Naive thymus-derived CD4-positive, alpha-beta T cell (primary cell): ENCODE measurements around the gene MEF2A. TPM values are rescaled to one million over a fixed set of nuclear protein-coding genes. Genes with fewer than 3 reads are reported as not detected.
A peak's percentile ranks its signal among the peaks of the same experiment; 100 is the strongest.

Experiments used
- ATAC-seq: fragments of 150-1000 bp; cut with Tn5 transposase; 2 replicates; pipeline ENCODE4 v1.10.0; 2021; ENCODE audit warnings: mild to moderate bottlenecking, moderate library complexity
- CTCF ChIA-PET: fragments of 350-600 bp; sonication (Branson Sonifier 250); formaldehyde crosslinking; loops from one replicate; lab custom pipeline; 2021; ENCODE audit warnings: antibody characterized with exemption; lab: Charles Lee
- POLR2A ChIA-PET: fragments of 350-600 bp; sonication (Branson Sonifier 250); formaldehyde crosslinking; loops from one replicate; lab custom pipeline; 2021; ENCODE audit warnings: antibody characterized with exemption, inconsistent platforms; lab: Charles Lee
- DNase-seq, 9 donors: peaks; one replicate each; pipeline versions ENCODE4 v3.0.0 to v3.0.0-alpha.2; 2020 to 2022; ENCODE audit warnings: mixed read lengths in 1 of 9
- H3K27ac ChIP-seq: one replicate; pipeline ENCODE4 v1.7.0; 2013; ENCODE audit warnings: mild to moderate bottlenecking, low read depth, low read length, moderate library complexity
- H3K27me3 ChIP-seq, 2 donors: one replicate each; pipeline ENCODE4 v1.7.0; 2013; ENCODE audit warnings: low read length in 2 of 2, mild to moderate bottlenecking in 2 of 2, moderate library complexity in 2 of 2; ENCODE audit not compliant: control insufficient read depth in 2 of 2, insufficient read depth in 2 of 2
- H3K36me3 ChIP-seq, 3 experiments: 1 replicate in 2 of 3; 2 replicates in 1 of 3; pipeline ENCODE4 v1.7.0; 2013; ENCODE audit warnings: low read length in 3 of 3, mild to moderate bottlenecking in 3 of 3, moderate library complexity in 1 of 3; ENCODE audit not compliant: insufficient read depth in 3 of 3, control insufficient read depth in 2 of 3
- H3K4me1 ChIP-seq, 2 donors: one replicate each; pipeline ENCODE4 v1.7.0; 2013; ENCODE audit warnings: low read length in 2 of 2, mild to moderate bottlenecking in 2 of 2, moderate library complexity in 1 of 2; ENCODE audit not compliant: control insufficient read depth in 2 of 2, insufficient read depth in 2 of 2
- H3K4me3 ChIP-seq: 2 replicates; pipeline ENCODE4 v1.7.0; 2013; ENCODE audit warnings: mild to moderate bottlenecking, low read length
- H3K9me3 ChIP-seq, 3 experiments: 1 replicate in 2 of 3; 2 replicates in 1 of 3; pipeline ENCODE4 v1.7.0; 2013; ENCODE audit warnings: low read length in 3 of 3; ENCODE audit not compliant: control insufficient read depth in 2 of 3
- H3K27ac Mint-ChIP-seq, 9 donors: one replicate each; pipeline ENCODE4 v1.8.0; 2020 to 2022; ENCODE audit warnings: mixed read lengths in 9 of 9, mild to moderate bottlenecking in 8 of 9, moderate library complexity in 5 of 9, inconsistent platforms in 2 of 9
- H3K27me3 Mint-ChIP-seq, 5 donors: one replicate each; pipeline ENCODE4 v1.8.0; 2021 to 2022; ENCODE audit warnings: mixed read lengths in 5 of 5, mild to moderate bottlenecking in 1 of 5
- H3K36me3 Mint-ChIP-seq, 5 donors: one replicate each; pipeline ENCODE4 v1.8.0; 2020 to 2022; ENCODE audit warnings: mixed read lengths in 5 of 5, mild to moderate bottlenecking in 3 of 5, inconsistent platforms in 1 of 5
- H3K4me1 Mint-ChIP-seq, 7 donors: one replicate each; pipeline ENCODE4 v1.8.0; 2020 to 2022; ENCODE audit warnings: mixed read lengths in 7 of 7, mild to moderate bottlenecking in 3 of 7, inconsistent platforms in 1 of 7
- H3K4me3 Mint-ChIP-seq, 10 donors: one replicate each; pipeline ENCODE4 v1.8.0; 2020 to 2022; ENCODE audit warnings: mild to moderate bottlenecking in 10 of 10, mixed read lengths in 10 of 10, moderate library complexity in 6 of 10, inconsistent platforms in 2 of 10
- H3K9me3 Mint-ChIP-seq, 11 donors: one replicate each; pipeline ENCODE4 v1.8.0; 2020 to 2022; ENCODE audit warnings: mixed read lengths in 11 of 11, mild to moderate bottlenecking in 4 of 11, inconsistent platforms in 1 of 11, moderate library complexity in 1 of 11
- intact Hi-C, 2 donors: fragments of 100-400 bp; cut with micrococcal nuclease; formaldehyde crosslinking; loops; one replicate each; pipeline ENCODE4 v1.15.1; 2023
- polyA plus RNA-seq, 2 donors: library from polyadenylated mRNA; unstranded; fragments of 300-500 nt; fragmentation: Illumina TruSeq; gene quantifications; one replicate each; pipeline ENCODE4 v1.2.3, GENCODE V29; 2021
- total RNA-seq, 6 experiments: library from RNA in 5 of 6; stranded (reverse) in 5 of 6; gene quantifications; 1 replicate in 5 of 6; 2 replicates in 1 of 6; pipeline ENCODE4 v1.2.3 and lab custom pipeline; 2021 to 2026

The MEF2A gene
- total and polyA plus RNA-seq, 7 experiments from 2014 or later, result 17.2 to 42.8 (median 34.0) TPM

DNA sequence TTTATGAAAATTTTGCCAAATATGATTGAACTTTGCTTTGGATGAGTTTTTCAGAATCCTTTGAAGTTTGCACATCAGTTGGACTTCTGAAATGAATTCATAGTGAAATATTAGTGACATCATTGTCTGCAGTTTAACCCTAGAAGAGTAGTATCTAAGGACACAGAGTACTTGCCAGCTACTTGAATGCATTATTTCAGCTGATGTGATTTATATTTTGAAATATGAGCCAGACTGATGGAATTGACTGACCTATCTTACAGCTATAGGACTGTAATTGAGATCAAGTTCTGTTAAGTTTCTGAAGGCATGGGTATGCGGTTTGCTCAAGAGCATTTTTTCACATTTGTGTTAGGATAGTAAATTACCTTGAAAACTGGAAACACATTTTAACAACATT, 116.2 kb downstream of the MEF2A start:
- POLR2A ChIA-PET, result interaction anchor here (1.1 to 1.6 kb wide), 4 partner anchors 8 to 117 kb away, joined by 3 to 4 read pairs (median 3); partner anchors contain the start of gene MEF2A
- peaks cover 0 to 21% of the 10 kb centered on the region in 2 donors for H3K4me1 ChIP-seq
- Mint-ChIP-seq H3K4me3 (peak overlapping the region in 2 of 10 donors; percentile 2 to 62), H3K9me3 (peaks cover 0 to 26% (median 8%) of the 10 kb centered on the region in 11 donors), H3K36me3 (peaks cover 9 to 65% (median 51%) of the 10 kb centered on the region in 5 donors), H3K27ac (peak overlapping the region in 8 of 9 donors; percentile 9 to 94 (median 79)), H3K4me1 (peaks cover 19 to 58% (median 47%) of the 10 kb centered on the region in 7 donors), H3K27me3 (no peaks in the 10 kb centered on the region)
- ATAC-seq (no peak), DNase-seq (no peak)
- H3K27me3 ChIP-seq, result no peaks in the 10 kb centered on the region
- H3K9me3 ChIP-seq, result no peaks in the 10 kb centered on the region
- CTCF ChIA-PET, result interaction anchor here (0.6 to 1.3 kb wide), 3 partner anchors 18 to 338 kb away, joined by 3 read pairs; no protein-coding TSS in a partner anchor
- intact Hi-C loops, result loop anchor here (5.0 kb wide), 2 partner anchors 115 to 275 kb away; partner anchors contain the start of gene MEF2A (in 2 of the 2)
- H3K36me3 ChIP-seq, result peaks cover 0 to 15% (median 0%) of the 10 kb centered on the region in 3 experiments
- H3K27ac ChIP-seq, result peak overlapping the region; percentile 57
- no peak overlapping the region for H3K4me3 ChIP-seq

GRCh38 chr15:99682455-99682854, 116.7 kb downstream of the MEF2A start:
- Histone ChIP-seq H3K9me3 (no peaks in the 10 kb centered on the region), H3K27ac (peak overlapping the region; percentile 57), H3K36me3 (peaks cover 0 to 12% (median 0%) of the 10 kb centered on the region in 3 experiments), H3K27me3 (no peaks in the 10 kb centered on the region), H3K4me1 (peaks cover 0 to 21% of the 10 kb centered on the region in 2 donors), H3K4me3 (no peak overlapping the region)
- ChIA-PET CTCF (interaction anchor here (0.6 to 1.3 kb wide), 5 partner anchors 18 to 338 kb away, joined by 3 read pairs; no protein-coding TSS in a partner anchor), POLR2A (interaction anchor here (0.8 to 1.6 kb wide), 5 partner anchors 8 to 117 kb away, joined by 3 to 4 read pairs (median 3); partner anchors contain the start of genes LYSMD4 and MEF2A)
- Mint-ChIP-seq H3K9me3 (peaks cover 0 to 27% (median 8%) of the 10 kb centered on the region in 11 donors), H3K4me3 (peak overlapping the region in 5 of 10 donors; percentile 2 to 62 (median 21)), H3K36me3 (peaks cover 9 to 65% (median 49%) of the 10 kb centered on the region in 5 donors), H3K4me1 (peaks cover 19 to 58% (median 47%) of the 10 kb centered on the region in 7 donors), H3K27me3 (no peaks in the 10 kb centered on the region), H3K27ac (peak overlapping the region in 8 of 9 donors; percentile 64 to 94 (median 79))
- intact Hi-C loops, result loop anchor here (5.0 kb wide), 2 partner anchors 115 to 275 kb away; partner anchors contain the start of gene MEF2A (in 2 of the 2)
- no peak for ATAC-seq
- DNase-seq, result peak in 3 of 9 donors; percentile 8 to 23 (median 12)

GRCh38 chr15:99683000-99683670, 117.4 kb downstream of the MEF2A start:
- intact Hi-C loops, result loop anchor here (5.0 kb wide), 2 partner anchors 116 to 276 kb away; partner anchors contain the start of gene MEF2A (in 2 of the 2)
- Histone ChIP-seq H3K27ac (peak overlapping the region; percentile 57), H3K4me1 (peaks cover 0 to 21% of the 10 kb centered on the region in 2 donors), H3K36me3 (peaks cover 0 to 9% (median 0%) of the 10 kb centered on the region in 3 experiments), H3K27me3 (no peaks in the 10 kb centered on the region), H3K4me3 (no peak overlapping the region), H3K9me3 (no peaks in the 10 kb centered on the region)
- H3K27ac Mint-ChIP-seq, result peak overlapping the region; percentile 47 to 96 (median 82)
- peaks cover 9 to 67% (median 51%) of the 10 kb centered on the region in 5 donors for H3K36me3 Mint-ChIP-seq
- ChIA-PET CTCF (interaction anchor here (0.6 to 1.3 kb wide), 3 partner anchors 116 to 339 kb away, joined by 3 read pairs; no protein-coding TSS in a partner anchor), POLR2A (interaction anchor here (0.8 to 1.6 kb wide), 5 partner anchors 9 to 118 kb away, joined by 3 to 4 read pairs (median 3); partner anchors contain the start of genes LYSMD4 and MEF2A)
- peak overlapping the region in 9 of 10 donors; percentile 33 to 71 (median 59) for H3K4me3 Mint-ChIP-seq
- ATAC-seq (peak; percentile 29), DNase-seq (peak in 4 of 9 donors; percentile 15 to 38 (median 28))
- peaks cover 19 to 58% (median 47%) of the 10 kb centered on the region in 7 donors for H3K4me1 Mint-ChIP-seq
- H3K9me3 Mint-ChIP-seq, result peaks cover 0 to 28% (median 8%) of the 10 kb centered on the region in 11 donors
- no peaks in the 10 kb centered on the region for H3K27me3 Mint-ChIP-seq

GRCh38 chr15:99686290-99686689, 120.5 kb downstream of the MEF2A start:
- ATAC-seq (no peak), DNase-seq (no peak)
- Mint-ChIP-seq H3K4me1 (peaks cover 16 to 53% (median 45%) of the 10 kb centered on the region in 7 donors), H3K36me3 (peaks cover 16 to 61% (median 46%) of the 10 kb centered on the region in 5 donors), H3K27ac (peak overlapping the region in 1 of 9 donors; percentile 77), H3K9me3 (peaks cover 0 to 28% (median 8%) of the 10 kb centered on the region in 11 donors), H3K4me3 (no peak overlapping the region), H3K27me3 (no peaks in the 10 kb centered on the region)
- Histone ChIP-seq H3K4me1 (peaks cover 0 to 21% of the 10 kb centered on the region in 2 donors), H3K27ac (no peak overlapping the region), H3K27me3 (no peaks in the 10 kb centered on the region), H3K4me3 (no peak overlapping the region), H3K36me3 (peaks cover 0 to 8% (median 0%) of the 10 kb centered on the region in 3 experiments), H3K9me3 (no peaks in the 10 kb centered on the region)
- POLR2A ChIA-PET, result no interaction called here
- CTCF ChIA-PET, result interaction anchor here (1.9 kb wide), 1 partner anchor 18 kb away, joined by 8 read pairs; no protein-coding TSS in a partner anchor
- intact Hi-C loops, result no loop called here

- Histone ChIP-seq H3K4me1 (no peaks in the 10 kb centered on the region), H3K27ac (no peak overlapping the region), H3K36me3 (peaks cover 0 to 20% (median 3%) of the 10 kb centered on the region in 3 experiments), H3K4me3 (no peak overlapping the region), H3K9me3 (no peaks in the 10 kb centered on the region), H3K27me3 (no peaks in the 10 kb centered on the region)
- CTCF ChIA-PET, result interaction anchor here (0.6 kb wide), 1 partner anchor 358 kb away, joined by 3 read pairs; no protein-coding TSS in a partner anchor
- ATAC-seq (no peak), DNase-seq (no peak)
- peak overlapping the region in 1 of 9 donors; percentile 7 for H3K27ac Mint-ChIP-seq
- no peaks in the 10 kb centered on the region for H3K9me3 Mint-ChIP-seq
- peaks cover 20 to 71% (median 37%) of the 10 kb centered on the region in 5 donors for H3K36me3 Mint-ChIP-seq
- POLR2A ChIA-PET, result interaction anchor here (0.6 kb wide), 1 partner anchor 930 kb away, joined by 3 read pairs; no protein-coding TSS in a partner anchor
- intact Hi-C loops, result no loop called here
- peaks cover 0 to 4% (median 0%) of the 10 kb centered on the region in 7 donors for H3K4me1 Mint-ChIP-seq
- no peaks in the 10 kb centered on the region for H3K27me3 Mint-ChIP-seq
- no peak overlapping the region for H3K4me3 Mint-ChIP-seq
These were observed 127.0 kb downstream of the MEF2A start for GRCh38 chr15:99692825-99693224.

DNA sequence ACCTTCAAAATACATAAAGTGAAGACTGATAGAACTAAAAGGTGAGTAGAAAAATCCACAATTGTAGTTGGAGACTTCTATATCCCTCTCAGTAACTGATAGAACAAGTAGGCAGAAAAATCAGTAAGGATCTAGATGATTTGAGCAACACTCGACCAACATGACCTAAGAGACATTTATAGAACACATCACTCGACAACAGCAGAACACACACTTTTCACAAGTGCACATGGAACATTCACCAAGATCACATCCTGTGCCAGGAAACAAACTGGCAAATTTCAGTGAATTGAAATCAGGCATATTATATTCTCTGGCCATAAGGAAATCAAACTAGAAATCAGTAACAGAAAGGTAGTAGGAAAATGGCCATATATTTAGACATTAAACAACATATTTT, 130.3 kb downstream of the MEF2A start:
- H3K9me3 ChIP-seq, result no peaks in the 10 kb centered on the region
- CTCF ChIA-PET, result no interaction called here
- intact Hi-C loops, result no loop called here
- no peaks in the 10 kb centered on the region for H3K4me1 ChIP-seq
- Mint-ChIP-seq H3K4me1 (peaks cover 0 to 2% (median 0%) of the 10 kb centered on the region in 7 donors), H3K9me3 (no peaks in the 10 kb centered on the region), H3K27ac (peak overlapping the region in 1 of 9 donors; percentile 23), H3K36me3 (peaks cover 12 to 44% (median 21%) of the 10 kb centered on the region in 5 donors), H3K4me3 (no peak overlapping the region), H3K27me3 (no peaks in the 10 kb centered on the region)
- DNase-seq, result no peak
- H3K4me3 ChIP-seq, result no peak overlapping the region
- no peak for ATAC-seq
- H3K36me3 ChIP-seq, result peaks cover 0 to 13% (median 3%) of the 10 kb centered on the region in 3 experiments
- H3K27ac ChIP-seq, result no peak overlapping the region
- POLR2A ChIA-PET, result no interaction called here
- H3K27me3 ChIP-seq, result no peaks in the 10 kb centered on the region
